HEK293 (cell line): ENCODE data around the gene MAS1.

Experiments
- CTCF ChIA-PET: fragments of 350-600 bp; formaldehyde crosslinking; extraction: SDS; loops from one replicate; lab custom pipeline; 2021; ENCODE audit warnings: antibody characterized with exemption; lab: Yijun Ruan, JAX
- POLR2A ChIA-PET: fragments of 300-600 bp; formaldehyde crosslinking; extraction: SDS; loops from one replicate; lab custom pipeline; 2020; ENCODE audit warnings: antibody characterized with exemption, inconsistent platforms; lab: Yijun Ruan, JAX
- H3K27ac ChIP-seq: fragments of 200-500 bp; sonication (Bioruptor generic); 2 replicates; pipeline ENCODE4 v1.5.1; 2014; ENCODE audit warnings: low read depth, low read length, control low read depth, inconsistent platforms; ENCODE audit errors: extremely low read depth
- H3K36me3 ChIP-seq, 2 experiments: fragments of 200-500 bp in 1 of 2; sonication (Bioruptor generic) in 1 of 2; 1 replicate in 1 of 2; 2 replicates in 1 of 2; pipeline ENCODE4 v1.5.1; 2014 to 2017; ENCODE audit warnings: inconsistent platforms in 2 of 2, low read length in 2 of 2; ENCODE audit not compliant: control insufficient read depth in 2 of 2, insufficient read depth in 1 of 2
- H3K4me1 ChIP-seq: fragments of 200-500 bp; sonication (Bioruptor generic); 2 replicates; pipeline ENCODE4 v1.5.1; 2014; ENCODE audit warnings: mild to moderate bottlenecking, low read length, inconsistent platforms; ENCODE audit not compliant: control insufficient read depth, insufficient read depth
- H3K4me3 ChIP-seq: 2 replicates; pipeline ENCODE4 v1.5.1; 2011; ENCODE audit warnings: low read depth, mild to moderate bottlenecking, control low read depth, low read length, moderate library complexity
- H3K9me3 ChIP-seq: fragments of 200-500 bp; sonication (Bioruptor generic); 2 replicates; pipeline ENCODE4 v1.5.1; 2014; ENCODE audit warnings: low read depth, low read length, inconsistent platforms; ENCODE audit not compliant: control insufficient read depth, insufficient read depth
- BCL6B ChIP-seq: fragments of 450-650 bp; formaldehyde crosslinking; IDR thresholded peaks from 2 replicates; pipeline ENCODE4 v1.5.1; 2017; ENCODE audit warnings: missing biosample characterization, missing genetic modification characterization
- GLI2 ChIP-seq: fragments of 450-650 bp; formaldehyde crosslinking; IDR thresholded peaks from 2 replicates; pipeline ENCODE4; 2017; ENCODE audit warnings: missing biosample characterization, missing genetic modification characterization, low read depth, borderline replicate concordance
- OSR2 ChIP-seq: fragments of 450-650 bp; formaldehyde crosslinking; IDR thresholded peaks from 2 replicates; pipeline ENCODE4 v1.5.1; 2016; ENCODE audit warnings: missing biosample characterization, missing genetic modification characterization
- OVOL3 ChIP-seq: fragments of 450-650 bp; formaldehyde crosslinking; IDR thresholded peaks from 2 replicates; pipeline ENCODE4 v1.5.1; 2016; ENCODE audit warnings: missing biosample characterization, missing genetic modification characterization
- PRDM4 ChIP-seq: fragments of 450-650 bp; formaldehyde crosslinking; IDR thresholded peaks from 2 replicates; pipeline ENCODE4 v1.5.1; 2017; ENCODE audit warnings: missing biosample characterization, missing genetic modification characterization
- SCRT2 ChIP-seq: fragments of 450-650 bp; formaldehyde crosslinking; IDR thresholded peaks from 2 replicates; pipeline ENCODE4 v1.5.1; 2016; ENCODE audit warnings: missing biosample characterization, missing genetic modification characterization
- SETDB1 ChIP-seq: IDR thresholded peaks from one replicate; pipeline ENCODE4 v1.6.1; 2017; ENCODE audit warnings: mild to moderate bottlenecking, low read length, moderate library complexity, mixed read lengths; ENCODE audit not compliant: insufficient read length
- SP2 ChIP-seq: fragments of 450-650 bp; formaldehyde crosslinking; IDR thresholded peaks from 2 replicates; pipeline ENCODE4 v1.5.1; 2016; ENCODE audit warnings: missing biosample characterization, missing genetic modification characterization
- ZBTB17 ChIP-seq: fragments of 450-650 bp; formaldehyde crosslinking; IDR thresholded peaks from 2 replicates; pipeline ENCODE4 v1.5.1; 2016; ENCODE audit warnings: missing biosample characterization, missing genetic modification characterization
- ZEB2 ChIP-seq: fragments of 450-650 bp; formaldehyde crosslinking; IDR thresholded peaks from 2 replicates; pipeline ENCODE4 v1.5.1; 2016; ENCODE audit warnings: missing biosample characterization, missing genetic modification characterization
- ZNF214 ChIP-seq: fragments of 450-650 bp; formaldehyde crosslinking; IDR thresholded peaks from 2 replicates; pipeline ENCODE4 v1.5.1; 2017; ENCODE audit warnings: missing biosample characterization, mild to moderate bottlenecking, missing genetic modification characterization, borderline replicate concordance
- ZNF23 ChIP-seq: fragments of 450-650 bp; formaldehyde crosslinking; IDR thresholded peaks from 2 replicates; pipeline ENCODE4 v1.5.1; 2016; ENCODE audit warnings: missing biosample characterization, missing genetic modification characterization, borderline replicate concordance
- ZNF274 ChIP-seq, 2 experiments: fragments of 200-500 bp in 1 of 2; fragments of 450-650 bp in 1 of 2; sonication (Bioruptor generic) in 1 of 2; formaldehyde crosslinking in 1 of 2; IDR thresholded peaks; 2 replicates each; pipeline versions ENCODE4 v1.5.1 to v1.6.1; 2014 to 2016; ENCODE audit warnings: borderline replicate concordance in 1 of 2, inconsistent platforms in 1 of 2, low read length in 1 of 2, missing biosample characterization in 1 of 2, missing genetic modification characterization in 1 of 2
- ZNF341 ChIP-seq: fragments of 450-650 bp; formaldehyde crosslinking; IDR thresholded peaks from 2 replicates; pipeline ENCODE4; 2016; ENCODE audit warnings: low read depth, missing biosample characterization, missing genetic modification characterization
- ZNF621 ChIP-seq: fragments of 450-650 bp; formaldehyde crosslinking; IDR thresholded peaks from 2 replicates; pipeline ENCODE4 v1.5.1; 2017; ENCODE audit warnings: missing biosample characterization, missing genetic modification characterization
- ZSCAN30 ChIP-seq: fragments of 450-650 bp; IDR thresholded peaks from 2 replicates; pipeline ENCODE4 v1.5.1; 2018; ENCODE audit warnings: missing biosample characterization, mild to moderate bottlenecking, missing genetic modification characterization, moderate library complexity
- TF ChIP-seq, protein P1 (sequence below): fragments of 450-650 bp; formaldehyde crosslinking; IDR thresholded peaks from 2 replicates; pipeline ENCODE4 v1.5.1; 2016; ENCODE audit warnings: missing biosample characterization, missing genetic modification characterization
- TF ChIP-seq, protein P2 (sequence below): fragments of 450-650 bp; formaldehyde crosslinking; IDR thresholded peaks from 2 replicates; pipeline ENCODE4 v1.5.1; 2016; ENCODE audit warnings: missing biosample characterization, missing genetic modification characterization
- TF ChIP-seq, protein P3 (sequence below): fragments of 450-650 bp; formaldehyde crosslinking; IDR thresholded peaks from 2 replicates; pipeline ENCODE4 v1.5.1; 2016; ENCODE audit warnings: missing biosample characterization, missing genetic modification characterization

The MAS1 gene

GRCh38 chr6:159858259-159858658 is 32.5 kb upstream of the MAS1 start:
- ChIA-PET POLR2A (no interaction called here), CTCF (no interaction called here)
- H3K4me1 ChIP-seq = no peaks in the 10 kb centered on the region
- TF ChIP-seq ZNF23 (tag by site-specific recombination) (no peak), ZNF621 (tag by site-specific recombination) (no peak), ZNF274 (IDR thresholded peaks at IDR 0.05; ENCODE audit: low read length) (no peak), ZNF274 (tag by site-specific recombination; IDR thresholded peaks at IDR 0.05; ENCODE audit: borderline replicate concordance) (no peak), SETDB1 (no peak), OSR2 (tag by site-specific recombination) (no peak), BCL6B (tag by site-specific recombination) (no peak), SCRT2 (no peak), SP2 (tag by site-specific recombination) (no peak), ZNF341 (tag by site-specific recombination) (no peak), OVOL3 (no peak), ZNF214 (tag by site-specific recombination) (no peak)
- TF ChIP-seq, protein P1, sequence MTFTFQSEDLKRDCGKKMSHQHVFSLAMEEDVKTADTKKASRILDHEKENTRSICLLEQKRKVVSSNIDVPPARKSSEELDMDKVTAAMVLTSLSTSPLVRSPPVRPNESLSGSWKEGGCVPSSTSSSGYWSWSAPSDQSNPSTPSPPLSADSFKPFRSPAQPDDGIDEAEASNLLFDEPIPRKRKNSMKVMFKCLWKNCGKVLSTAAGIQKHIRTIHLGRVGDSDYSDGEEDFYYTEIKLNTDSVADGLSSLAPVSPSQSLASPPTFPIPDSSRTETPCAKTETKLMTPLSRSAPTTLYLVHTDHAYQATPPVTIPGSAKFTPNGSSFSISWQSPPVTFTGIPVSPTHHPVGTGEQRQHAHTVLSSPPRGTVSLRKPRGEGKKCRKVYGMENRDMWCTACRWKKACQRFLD (tag by site-specific recombination) = no peak
- TF ChIP-seq, protein P2, sequence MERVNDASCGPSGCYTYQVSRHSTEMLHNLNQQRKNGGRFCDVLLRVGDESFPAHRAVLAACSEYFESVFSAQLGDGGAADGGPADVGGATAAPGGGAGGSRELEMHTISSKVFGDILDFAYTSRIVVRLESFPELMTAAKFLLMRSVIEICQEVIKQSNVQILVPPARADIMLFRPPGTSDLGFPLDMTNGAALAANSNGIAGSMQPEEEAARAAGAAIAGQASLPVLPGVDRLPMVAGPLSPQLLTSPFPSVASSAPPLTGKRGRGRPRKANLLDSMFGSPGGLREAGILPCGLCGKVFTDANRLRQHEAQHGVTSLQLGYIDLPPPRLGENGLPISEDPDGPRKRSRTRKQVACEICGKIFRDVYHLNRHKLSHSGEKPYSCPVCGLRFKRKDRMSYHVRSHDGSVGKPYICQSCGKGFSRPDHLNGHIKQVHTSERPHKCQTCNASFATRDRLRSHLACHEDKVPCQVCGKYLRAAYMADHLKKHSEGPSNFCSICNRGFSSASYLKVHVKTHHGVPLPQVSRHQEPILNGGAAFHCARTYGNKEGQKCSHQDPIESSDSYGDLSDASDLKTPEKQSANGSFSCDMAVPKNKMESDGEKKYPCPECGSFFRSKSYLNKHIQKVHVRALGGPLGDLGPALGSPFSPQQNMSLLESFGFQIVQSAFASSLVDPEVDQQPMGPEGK = no peak
- TF ChIP-seq, all 188 proteins: peak for 0
- Histone ChIP-seq H3K36me3 (no peaks in the 10 kb centered on the region), H3K9me3 (no peaks in the 10 kb centered on the region), H3K27ac (no peak overlapping the region), H3K4me3 (no peak overlapping the region)

GRCh38 chr6:159860482-159860881 is 30.3 kb upstream of the MAS1 start:
- CTCF ChIA-PET = interaction anchor here (1.3 kb wide), 1 partner anchor 595 kb away, joined by 5 read pairs; no protein-coding TSS in a partner anchor

More at GRCh38 chr6:159860482-159860881, 30.3 kb upstream of the MAS1 start:
- Histone ChIP-seq H3K27ac (no peak overlapping the region), H3K36me3 (no peaks in the 10 kb centered on the region), H3K4me1 (no peaks in the 10 kb centered on the region)
- POLR2A ChIA-PET = no interaction called here
- TF ChIP-seq ZEB2 = no peak
- TF ChIP-seq, protein P3, sequence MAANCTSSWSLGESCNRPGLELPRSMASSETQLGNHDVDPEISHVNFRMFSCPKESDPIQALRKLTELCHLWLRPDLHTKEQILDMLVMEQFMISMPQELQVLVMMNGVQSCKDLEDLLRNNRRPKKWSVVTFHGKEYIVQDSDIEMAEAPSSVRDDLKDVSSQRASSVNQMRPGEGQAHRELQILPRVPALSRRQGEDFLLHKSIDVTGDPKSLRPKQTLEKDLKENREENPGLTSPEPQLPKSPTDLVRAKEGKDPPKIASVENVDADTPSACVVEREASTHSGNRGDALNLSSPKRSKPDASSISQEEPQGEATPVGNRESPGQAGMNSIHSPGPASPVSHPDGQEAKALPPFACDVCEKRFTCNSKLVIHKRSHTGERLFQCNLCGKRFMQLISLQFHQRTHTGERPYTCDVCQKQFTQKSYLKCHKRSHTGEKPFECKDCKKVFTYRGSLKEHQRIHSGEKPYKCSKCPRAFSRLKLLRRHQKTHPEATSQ = no peak
- no peak for TF ChIP-seq GLI2 (tag by site-specific recombination)
- TF ChIP-seq PRDM4 = no peak
- TF ChIP-seq, protein P1 (tag by site-specific recombination) = no peak
- no peak for TF ChIP-seq ZBTB17 (tag by site-specific recombination)
- TF ChIP-seq ZSCAN30 (tag by site-specific recombination) = no peak
- TF ChIP-seq, all 188 proteins: peak for 0
- no peak overlapping the region for H3K4me3 ChIP-seq
- H3K9me3 ChIP-seq = no peaks in the 10 kb centered on the region
